Liver (tissue), 9 donors: ENCODE measurements around the gene FAM25G. TPM values are rescaled to one million over a fixed set of nuclear protein-coding genes. Genes with fewer than 3 reads are reported as not detected.

Source experiments
- DNase-seq: peaks from one replicate; pipeline ENCODE4 v3.0.0-alpha.2; 2017; ENCODE audit warnings: low spot score
- H3K27ac ChIP-seq, 2 donors: one replicate each; pipeline ENCODE4 v1.7.0; 2013; ENCODE audit warnings: inconsistent platforms in 2 of 2, low read length in 2 of 2, control low read depth in 1 of 2, low read depth in 1 of 2, mild to moderate bottlenecking in 1 of 2
- H3K27me3 ChIP-seq, 4 donors: one replicate each; pipeline versions ENCODE4 v1.6.1 to v1.7.0; 2013; ENCODE audit warnings: low read length in 3 of 4, inconsistent platforms in 1 of 4, mild to moderate bottlenecking in 1 of 4, moderate library complexity in 1 of 4; ENCODE audit not compliant: control insufficient read depth in 4 of 4, insufficient read depth in 4 of 4
- H3K36me3 ChIP-seq, 4 donors: one replicate each; pipeline versions ENCODE4 v1.6.1 to v1.7.0; 2013; ENCODE audit warnings: low read length in 3 of 4, mild to moderate bottlenecking in 3 of 4, low read depth in 1 of 4, moderate library complexity in 1 of 4; ENCODE audit not compliant: control insufficient read depth in 4 of 4, insufficient read depth in 3 of 4
- H3K4me1 ChIP-seq, 4 donors: one replicate each; pipeline versions ENCODE4 v1.6.1 to v1.7.0; 2013; ENCODE audit warnings: low read length in 3 of 4, mild to moderate bottlenecking in 3 of 4, moderate library complexity in 1 of 4; ENCODE audit not compliant: control insufficient read depth in 4 of 4, insufficient read depth in 4 of 4
- H3K4me3 ChIP-seq, 3 donors: one replicate each; pipeline versions ENCODE4 v1.6.1 to v1.7.0; 2013; ENCODE audit warnings: low read length in 3 of 3, control low read depth in 1 of 3, low read depth in 1 of 3, mild to moderate bottlenecking in 1 of 3
- H3K9ac ChIP-seq, 2 donors: one replicate each; pipeline ENCODE4 v1.7.0; 2013; ENCODE audit warnings: low read length in 2 of 2, mild to moderate bottlenecking in 2 of 2, moderate library complexity in 2 of 2, control low read depth in 1 of 2, low read depth in 1 of 2
- H3K9me3 ChIP-seq, 4 donors: one replicate each; pipeline versions ENCODE4 v1.6.1 to v1.7.0; 2013; ENCODE audit warnings: low read length in 3 of 4; ENCODE audit not compliant: control insufficient read depth in 4 of 4
- EGR1 ChIP-seq, 2 donors: IDR thresholded peaks; 2 replicates each; pipeline ENCODE4 v1.6.1; 2016 to 2018; ENCODE audit warnings: antibody characterized with exemption in 2 of 2, low read depth in 2 of 2
- FOXA1 ChIP-seq: IDR thresholded peaks from 2 replicates; pipeline ENCODE4 v1.6.1; 2016; ENCODE audit warnings: antibody characterized with exemption
- FOXA2 ChIP-seq: IDR thresholded peaks from 2 replicates; pipeline ENCODE4 v1.6.1; 2016; ENCODE audit warnings: antibody characterized with exemption
- GABPA ChIP-seq, 2 donors: IDR thresholded peaks in 1 of 2; conservative IDR thresholded peaks in 1 of 2; 2 replicates each; pipeline ENCODE4 v1.6.1; 2016; ENCODE audit warnings: antibody characterized with exemption in 2 of 2, mild to moderate bottlenecking in 1 of 2, moderate library complexity in 1 of 2
- HNF4A ChIP-seq, 2 donors: conservative IDR thresholded peaks; 2 replicates each; pipeline ENCODE4 v1.6.1; 2016; ENCODE audit warnings: antibody characterized with exemption in 2 of 2, mild to moderate bottlenecking in 2 of 2
- HNF4G ChIP-seq: IDR thresholded peaks from 2 replicates; pipeline ENCODE4 v1.6.1; 2016; ENCODE audit warnings: antibody characterized with exemption
- JUND ChIP-seq, 2 donors: IDR thresholded peaks; 2 replicates each; pipeline ENCODE4 v1.6.1; 2016; ENCODE audit warnings: antibody characterized with exemption in 2 of 2
- NR2F2 ChIP-seq: IDR thresholded peaks from 2 replicates; pipeline ENCODE4 v1.6.1; 2016; ENCODE audit warnings: antibody characterized with exemption
- RAD21 ChIP-seq, 2 donors: IDR thresholded peaks; 2 replicates each; pipeline ENCODE4 v1.6.1; 2016; ENCODE audit warnings: antibody characterized with exemption in 2 of 2, mild to moderate bottlenecking in 2 of 2
- RXRA ChIP-seq, 2 donors: IDR thresholded peaks; 2 replicates each; pipeline ENCODE4 v1.6.1; 2017 to 2018; ENCODE audit warnings: antibody characterized with exemption in 2 of 2, mild to moderate bottlenecking in 1 of 2
- SP1 ChIP-seq: IDR thresholded peaks from 2 replicates; pipeline ENCODE4 v1.6.1; 2018; ENCODE audit warnings: antibody characterized with exemption, mild to moderate bottlenecking
- TAF1 ChIP-seq: conservative IDR thresholded peaks from 2 replicates; pipeline ENCODE4 v1.6.1; 2016; ENCODE audit warnings: antibody characterized with exemption, mild to moderate bottlenecking
- YY1 ChIP-seq: IDR thresholded peaks from 2 replicates; pipeline ENCODE4 v1.6.1; 2016; ENCODE audit warnings: antibody characterized with exemption, mild to moderate bottlenecking
- WGBS: extraction: QIAGEN DNeasy Blood & Tissue Kit; methylation state at CpG from one replicate; pipeline ENCODE4 v1.1.7; 2013; 5-methylcytosine and 5-hydroxymethylcytosine counted together
- polyA plus RNA-seq, 2 donors: library from polyadenylated mRNA; stranded (reverse) in 1 of 2; unstranded in 1 of 2; fragments of 200-250 nt in 1 of 2; fragments of >200 nt in 1 of 2; fragmentation: Nextera tagmentation in 1 of 2; extraction: Ambion mirVana in 1 of 2; gene quantifications; one replicate each; pipeline versions ENCODE4 v1.2.1 to v1.2.3, GENCODE V29; 2013 to 2015
- total RNA-seq, 2 donors: library from RNA; depleted of rRNA; stranded (reverse); fragments of >200 nt; gene quantifications; one replicate each; pipeline ENCODE4 v1.2.3, GENCODE V29; 2014
- TF ChIP-seq, protein P1 (sequence below): fragments of 150-350 bp; IDR thresholded peaks from 2 replicates; pipeline ENCODE4 v1.5.1; 2017; ENCODE audit warnings: improper control_type of control experiment, low read depth, low read length; ENCODE audit not compliant: missing input control
- TF ChIP-seq, protein P2 (sequence below): IDR thresholded peaks from 2 replicates; pipeline ENCODE4 v1.6.1; 2016; ENCODE audit warnings: antibody characterized with exemption
- TF ChIP-seq, protein P3 (sequence below): IDR thresholded peaks from 2 replicates; pipeline ENCODE4 v1.6.1; 2016; ENCODE audit warnings: antibody characterized with exemption
- TF ChIP-seq, protein P4 (sequence below): IDR thresholded peaks from 2 replicates; pipeline ENCODE4 v1.6.1; 2016; ENCODE audit warnings: antibody characterized with exemption, mild to moderate bottlenecking
- TF ChIP-seq, protein P5 (sequence below): IDR thresholded peaks from 2 replicates; pipeline ENCODE4 v1.6.1; 2016; ENCODE audit warnings: antibody characterized with exemption
- donor health status: healthy.
- donor health status: healthy.
- donor health status: healthy.
- donor health status: healthy.
- donor health status: healthy.

The FAM25G gene
- total and polyA plus RNA-seq, 4 donors: not detected

DNA sequence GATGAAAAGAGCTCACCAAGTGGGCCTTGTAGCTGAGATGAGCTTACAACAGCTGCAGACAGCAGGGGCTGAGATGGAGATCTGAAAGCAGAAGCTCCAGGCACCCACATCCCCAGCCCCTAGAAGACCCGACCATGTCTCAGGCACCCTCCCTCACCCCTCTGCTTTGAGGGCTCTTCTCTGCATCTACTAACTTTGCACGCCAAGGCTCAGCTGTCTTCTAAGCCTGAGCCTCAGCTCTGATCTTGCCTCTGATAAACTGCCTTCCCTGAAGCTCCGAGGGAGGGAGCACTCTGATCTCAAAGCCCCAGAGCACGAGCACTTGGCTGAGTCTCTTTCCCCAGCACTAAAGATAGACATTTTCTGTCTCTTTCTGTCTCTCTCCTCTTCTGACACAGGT lies 49.6 kb downstream of the FAM25G start:
- Histone ChIP-seq H3K36me3 (no peaks in the 10 kb centered on the region), H3K27me3 (no peaks in the 10 kb centered on the region), H3K9ac (no peak overlapping the region), H3K9me3 (peaks cover 1 to 6% (median 3%) of the 10 kb centered on the region in 4 donors), H3K27ac (no peak overlapping the region), H3K4me3 (no peak overlapping the region), H3K4me1 (no peaks in the 10 kb centered on the region)
- 80% methylated on average over 4 of the region's 4 CpGs for WGBS
- TF ChIP-seq HNF4A (conservative IDR thresholded peaks at IDR 0.05) (no peak), EGR1 (IDR thresholded peaks at IDR 0.05; ENCODE audit: low read depth in 2 of 2) (no peak), TAF1 (no peak), NR2F2 (no peak), FOXA1 (no peak), GABPA (IDR thresholded peaks at IDR 0.05 in 1 of 2, conservative IDR thresholded peaks at IDR 0.05 in 1 of 2) (no peak), JUND (IDR thresholded peaks at IDR 0.05) (no peak), RAD21 (IDR thresholded peaks at IDR 0.05) (no peak), HNF4G (no peak), YY1 (no peak), SP1 (no peak), RXRA (IDR thresholded peaks at IDR 0.05) (no peak), FOXA2 (no peak)
- TF ChIP-seq, protein P1, sequence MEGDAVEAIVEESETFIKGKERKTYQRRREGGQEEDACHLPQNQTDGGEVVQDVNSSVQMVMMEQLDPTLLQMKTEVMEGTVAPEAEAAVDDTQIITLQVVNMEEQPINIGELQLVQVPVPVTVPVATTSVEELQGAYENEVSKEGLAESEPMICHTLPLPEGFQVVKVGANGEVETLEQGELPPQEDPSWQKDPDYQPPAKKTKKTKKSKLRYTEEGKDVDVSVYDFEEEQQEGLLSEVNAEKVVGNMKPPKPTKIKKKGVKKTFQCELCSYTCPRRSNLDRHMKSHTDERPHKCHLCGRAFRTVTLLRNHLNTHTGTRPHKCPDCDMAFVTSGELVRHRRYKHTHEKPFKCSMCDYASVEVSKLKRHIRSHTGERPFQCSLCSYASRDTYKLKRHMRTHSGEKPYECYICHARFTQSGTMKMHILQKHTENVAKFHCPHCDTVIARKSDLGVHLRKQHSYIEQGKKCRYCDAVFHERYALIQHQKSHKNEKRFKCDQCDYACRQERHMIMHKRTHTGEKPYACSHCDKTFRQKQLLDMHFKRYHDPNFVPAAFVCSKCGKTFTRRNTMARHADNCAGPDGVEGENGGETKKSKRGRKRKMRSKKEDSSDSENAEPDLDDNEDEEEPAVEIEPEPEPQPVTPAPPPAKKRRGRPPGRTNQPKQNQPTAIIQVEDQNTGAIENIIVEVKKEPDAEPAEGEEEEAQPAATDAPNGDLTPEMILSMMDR: no peak
- TF ChIP-seq, protein P2, sequence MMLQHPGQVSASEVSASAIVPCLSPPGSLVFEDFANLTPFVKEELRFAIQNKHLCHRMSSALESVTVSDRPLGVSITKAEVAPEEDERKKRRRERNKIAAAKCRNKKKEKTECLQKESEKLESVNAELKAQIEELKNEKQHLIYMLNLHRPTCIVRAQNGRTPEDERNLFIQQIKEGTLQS: no peak
- TF ChIP-seq, protein P3, sequence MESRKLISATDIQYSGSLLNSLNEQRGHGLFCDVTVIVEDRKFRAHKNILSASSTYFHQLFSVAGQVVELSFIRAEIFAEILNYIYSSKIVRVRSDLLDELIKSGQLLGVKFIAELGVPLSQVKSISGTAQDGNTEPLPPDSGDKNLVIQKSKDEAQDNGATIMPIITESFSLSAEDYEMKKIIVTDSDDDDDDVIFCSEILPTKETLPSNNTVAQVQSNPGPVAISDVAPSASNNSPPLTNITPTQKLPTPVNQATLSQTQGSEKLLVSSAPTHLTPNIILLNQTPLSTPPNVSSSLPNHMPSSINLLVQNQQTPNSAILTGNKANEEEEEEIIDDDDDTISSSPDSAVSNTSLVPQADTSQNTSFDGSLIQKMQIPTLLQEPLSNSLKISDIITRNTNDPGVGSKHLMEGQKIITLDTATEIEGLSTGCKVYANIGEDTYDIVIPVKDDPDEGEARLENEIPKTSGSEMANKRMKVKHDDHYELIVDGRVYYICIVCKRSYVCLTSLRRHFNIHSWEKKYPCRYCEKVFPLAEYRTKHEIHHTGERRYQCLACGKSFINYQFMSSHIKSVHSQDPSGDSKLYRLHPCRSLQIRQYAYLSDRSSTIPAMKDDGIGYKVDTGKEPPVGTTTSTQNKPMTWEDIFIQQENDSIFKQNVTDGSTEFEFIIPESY: no peak
- TF ChIP-seq, protein P4, sequence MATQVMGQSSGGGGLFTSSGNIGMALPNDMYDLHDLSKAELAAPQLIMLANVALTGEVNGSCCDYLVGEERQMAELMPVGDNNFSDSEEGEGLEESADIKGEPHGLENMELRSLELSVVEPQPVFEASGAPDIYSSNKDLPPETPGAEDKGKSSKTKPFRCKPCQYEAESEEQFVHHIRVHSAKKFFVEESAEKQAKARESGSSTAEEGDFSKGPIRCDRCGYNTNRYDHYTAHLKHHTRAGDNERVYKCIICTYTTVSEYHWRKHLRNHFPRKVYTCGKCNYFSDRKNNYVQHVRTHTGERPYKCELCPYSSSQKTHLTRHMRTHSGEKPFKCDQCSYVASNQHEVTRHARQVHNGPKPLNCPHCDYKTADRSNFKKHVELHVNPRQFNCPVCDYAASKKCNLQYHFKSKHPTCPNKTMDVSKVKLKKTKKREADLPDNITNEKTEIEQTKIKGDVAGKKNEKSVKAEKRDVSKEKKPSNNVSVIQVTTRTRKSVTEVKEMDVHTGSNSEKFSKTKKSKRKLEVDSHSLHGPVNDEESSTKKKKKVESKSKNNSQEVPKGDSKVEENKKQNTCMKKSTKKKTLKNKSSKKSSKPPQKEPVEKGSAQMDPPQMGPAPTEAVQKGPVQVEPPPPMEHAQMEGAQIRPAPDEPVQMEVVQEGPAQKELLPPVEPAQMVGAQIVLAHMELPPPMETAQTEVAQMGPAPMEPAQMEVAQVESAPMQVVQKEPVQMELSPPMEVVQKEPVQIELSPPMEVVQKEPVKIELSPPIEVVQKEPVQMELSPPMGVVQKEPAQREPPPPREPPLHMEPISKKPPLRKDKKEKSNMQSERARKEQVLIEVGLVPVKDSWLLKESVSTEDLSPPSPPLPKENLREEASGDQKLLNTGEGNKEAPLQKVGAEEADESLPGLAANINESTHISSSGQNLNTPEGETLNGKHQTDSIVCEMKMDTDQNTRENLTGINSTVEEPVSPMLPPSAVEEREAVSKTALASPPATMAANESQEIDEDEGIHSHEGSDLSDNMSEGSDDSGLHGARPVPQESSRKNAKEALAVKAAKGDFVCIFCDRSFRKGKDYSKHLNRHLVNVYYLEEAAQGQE: no peak
- TF ChIP-seq, protein P5, sequence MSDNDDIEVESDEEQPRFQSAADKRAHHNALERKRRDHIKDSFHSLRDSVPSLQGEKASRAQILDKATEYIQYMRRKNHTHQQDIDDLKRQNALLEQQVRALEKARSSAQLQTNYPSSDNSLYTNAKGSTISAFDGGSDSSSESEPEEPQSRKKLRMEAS: no peak
- peak; percentile 25 for DNase-seq

DNA sequence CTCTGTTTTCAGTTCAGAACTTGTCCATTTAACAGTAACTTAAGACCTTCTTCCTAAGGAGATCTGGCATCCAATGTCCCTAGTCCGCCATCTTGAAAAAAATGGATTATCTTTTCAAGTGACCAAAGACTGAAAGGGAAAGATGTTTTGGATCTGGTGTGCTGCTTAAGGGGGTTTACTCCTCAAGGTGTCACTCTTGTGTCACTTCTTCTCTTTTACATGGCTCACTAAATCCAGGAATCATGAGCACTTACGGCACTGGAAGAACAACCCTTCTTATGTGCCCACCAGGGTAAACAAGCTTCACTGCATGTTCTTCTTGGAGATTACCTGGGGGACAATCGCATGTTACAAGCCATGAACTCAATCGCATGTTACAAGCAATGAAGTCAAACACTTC lies 51.3 kb downstream of the FAM25G start:
- WGBS: 86% methylated on average over 4 of the region's 4 CpGs
- no peak overlapping the region for H3K27ac ChIP-seq

More for the DNA sequence above, 51.3 kb downstream of the FAM25G start:
- H3K9ac ChIP-seq: no peak overlapping the region
- TF ChIP-seq RXRA (IDR thresholded peaks at IDR 0.05) (no peak), SP1 (no peak), GABPA (IDR thresholded peaks at IDR 0.05 in 1 of 2, conservative IDR thresholded peaks at IDR 0.05 in 1 of 2) (no peak), JUND (IDR thresholded peaks at IDR 0.05) (no peak), RAD21 (IDR thresholded peaks at IDR 0.05) (no peak), HNF4G (no peak), NR2F2 (no peak), FOXA1 (no peak)
- TF ChIP-seq, protein P5: no peak
- no peak overlapping the region for H3K4me3 ChIP-seq
- no peaks in the 10 kb centered on the region for H3K4me1 ChIP-seq
- H3K36me3 ChIP-seq: no peaks in the 10 kb centered on the region
- no peaks in the 10 kb centered on the region for H3K9me3 ChIP-seq
- DNase-seq: no peak
- no peaks in the 10 kb centered on the region for H3K27me3 ChIP-seq
